Cardiac fibroblast (primary cell): ENCODE data around the gene CLCNKA.
"Not testable (repeated sequence)": the region's sequence is repeated elsewhere in the genome, so short reads cannot be mapped to it uniquely, and the experiment has no call there.

Experiments used
- DNase-seq, 2 donors: peaks; one replicate each; pipeline versions ENCODE4 v3.0.0 to v3.0.0-alpha.2; 2010; ENCODE audit warnings: low read depth in 2 of 2
- H3K4me3 ChIP-seq, 2 donors: replicated peaks in 1 of 2; 1 replicate in 1 of 2; 2 replicates in 1 of 2; pipeline ENCODE4 v1.5.1; 2011; ENCODE audit warnings: low read depth in 2 of 2, low read length in 2 of 2, mild to moderate bottlenecking in 2 of 2, moderate library complexity in 1 of 2
- CTCF ChIP-seq: IDR thresholded peaks from one replicate; pipeline ENCODE4 v1.5.1; 2011; ENCODE audit warnings: low read depth, mild to moderate bottlenecking, low read length, inconsistent platforms

The CLCNKA gene

DNA sequence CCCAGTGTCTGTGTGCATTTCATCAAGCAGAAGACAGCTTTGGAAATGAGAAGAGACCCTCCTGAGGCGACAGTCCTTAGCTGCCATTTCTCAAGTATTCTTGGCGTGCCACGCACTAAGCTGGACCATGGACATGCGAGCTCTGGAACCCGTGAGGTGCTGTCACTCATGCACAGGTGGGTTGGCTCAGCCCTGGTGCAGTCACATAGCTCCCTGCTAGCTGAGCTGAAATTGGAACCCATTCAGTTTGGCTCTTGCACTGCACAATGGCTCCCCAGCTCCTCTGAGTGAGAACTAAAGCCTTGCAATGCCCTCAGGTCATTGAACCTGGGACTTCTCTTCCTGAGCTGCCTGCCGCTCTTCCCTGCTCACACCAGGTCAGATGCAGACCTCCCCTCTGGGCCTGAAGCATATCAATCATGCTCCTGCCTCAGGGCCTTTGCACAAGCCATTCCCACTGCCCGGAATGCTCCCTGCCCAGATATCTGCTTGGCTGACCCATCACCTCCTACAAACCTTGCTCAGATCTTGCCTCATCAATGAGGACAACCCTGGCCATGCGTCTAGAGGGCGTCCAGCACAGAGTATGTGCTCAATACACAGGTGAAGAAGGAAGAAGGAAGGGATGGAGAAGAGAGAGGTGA is 24.1 kb upstream of the CLCNKA start:
- H3K4me3 ChIP-seq = no peak overlapping the region
- TF ChIP-seq CTCF = no peak
- DNase-seq = no peak

- H3K4me3 ChIP-seq = no peak overlapping the region
- no peak for DNase-seq
- TF ChIP-seq CTCF = no peak
These were observed 22.9 kb upstream of the CLCNKA start for GRCh38 chr1:15998929-15999328.

GRCh38 chr1:16001274-16001673 is 20.6 kb upstream of the CLCNKA start:
- DNase-seq, H3K4me3 ChIP-seq: not testable (repeated sequence)

- H3K4me3 ChIP-seq = no peak overlapping the region
- TF ChIP-seq CTCF = no peak
- no peak for DNase-seq
These were observed 16.2 kb upstream of the CLCNKA start for GRCh38 chr1:16005597-16005996.

DNA sequence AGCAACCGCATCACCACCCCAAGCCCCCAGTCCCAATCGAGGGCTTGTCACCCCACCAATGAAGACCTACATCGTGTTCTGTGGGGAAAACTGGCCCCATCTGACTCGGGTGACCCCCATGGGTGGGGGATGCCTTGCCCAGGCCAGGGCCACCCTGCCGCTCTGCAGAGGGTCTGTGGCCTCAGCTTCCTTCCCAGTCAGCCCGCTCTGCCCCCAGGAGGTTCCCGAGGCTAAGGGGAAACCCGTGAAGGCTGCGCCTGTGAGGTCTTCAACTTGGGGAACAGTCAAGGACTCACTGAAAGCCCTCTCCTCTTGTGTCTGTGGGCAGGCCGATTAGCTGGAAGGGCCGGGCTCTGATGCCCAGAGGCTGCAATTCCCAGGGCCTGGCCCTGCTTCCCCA is 15.8 kb upstream of the CLCNKA start:
- DNase-seq = no peak
- TF ChIP-seq CTCF = no peak
- H3K4me3 ChIP-seq = no peak overlapping the region

- TF ChIP-seq CTCF = peak; percentile 29
- DNase-seq = peak; percentile 34 to 50
- no peak overlapping the region for H3K4me3 ChIP-seq
These were observed 15.0 kb upstream of the CLCNKA start for GRCh38 chr1:16006552-16007485.

DNA sequence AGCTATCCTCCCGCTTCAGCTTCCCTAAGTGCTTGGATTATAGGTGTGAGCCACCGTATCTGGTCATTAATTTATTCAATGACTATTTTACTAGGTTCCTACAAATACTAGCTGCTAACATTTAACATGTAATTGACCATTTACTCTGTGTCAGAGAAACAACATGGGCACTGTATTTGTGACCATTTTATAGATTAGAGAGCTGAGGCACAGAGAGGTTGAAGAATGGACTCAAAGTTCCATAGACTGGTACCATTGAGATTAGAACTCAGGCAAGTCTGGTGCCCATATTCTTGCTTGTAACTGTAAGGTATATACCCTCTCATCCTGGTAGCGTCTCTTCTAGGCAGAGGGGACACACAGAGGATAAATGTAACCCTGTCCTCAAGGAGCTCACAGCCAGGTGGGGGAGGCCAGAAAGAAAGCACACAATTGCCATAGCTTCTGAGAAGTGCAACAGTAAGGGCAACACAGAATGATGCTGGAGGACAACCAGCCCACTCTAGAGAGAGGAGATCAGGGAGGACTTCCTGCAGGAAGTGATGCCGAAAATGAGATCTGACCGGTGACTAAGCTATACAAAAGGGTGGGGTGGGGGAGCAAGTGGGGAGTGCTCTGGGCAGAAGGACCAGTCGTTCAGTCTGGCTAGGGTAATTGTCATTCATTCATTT is 14.0 kb upstream of the CLCNKA start:
- DNase-seq = no peak
- TF ChIP-seq CTCF = no peak
- H3K4me3 ChIP-seq = no peak overlapping the region
